Measurements from ENCODE around the gene ABCG1.

DNA sequence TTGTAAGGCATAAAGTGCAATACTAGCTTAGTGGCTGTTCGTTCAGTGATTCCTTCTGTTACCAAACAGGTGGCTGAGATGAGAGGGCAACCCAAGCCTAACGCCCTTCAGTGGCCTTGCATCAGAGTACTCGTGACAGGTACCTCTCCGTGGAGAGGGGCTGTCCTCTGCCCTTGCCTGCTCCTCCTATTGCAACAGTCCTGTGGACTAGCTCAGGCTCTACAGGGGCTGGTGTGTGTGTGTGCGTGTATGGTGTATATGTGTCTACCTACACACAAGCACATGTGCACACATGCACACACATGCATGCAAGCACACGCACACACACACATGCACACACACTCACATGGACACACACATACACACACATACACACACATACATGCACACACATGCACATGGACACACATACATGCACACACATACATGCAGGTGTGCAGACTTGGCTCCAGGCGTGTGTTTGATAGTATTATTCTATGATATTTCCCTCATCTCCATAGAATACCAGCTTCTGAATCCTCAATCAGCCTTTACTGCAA is 81.2 kb downstream of the ABCG1 start:
- TF ChIP-seq, protein P1, sequence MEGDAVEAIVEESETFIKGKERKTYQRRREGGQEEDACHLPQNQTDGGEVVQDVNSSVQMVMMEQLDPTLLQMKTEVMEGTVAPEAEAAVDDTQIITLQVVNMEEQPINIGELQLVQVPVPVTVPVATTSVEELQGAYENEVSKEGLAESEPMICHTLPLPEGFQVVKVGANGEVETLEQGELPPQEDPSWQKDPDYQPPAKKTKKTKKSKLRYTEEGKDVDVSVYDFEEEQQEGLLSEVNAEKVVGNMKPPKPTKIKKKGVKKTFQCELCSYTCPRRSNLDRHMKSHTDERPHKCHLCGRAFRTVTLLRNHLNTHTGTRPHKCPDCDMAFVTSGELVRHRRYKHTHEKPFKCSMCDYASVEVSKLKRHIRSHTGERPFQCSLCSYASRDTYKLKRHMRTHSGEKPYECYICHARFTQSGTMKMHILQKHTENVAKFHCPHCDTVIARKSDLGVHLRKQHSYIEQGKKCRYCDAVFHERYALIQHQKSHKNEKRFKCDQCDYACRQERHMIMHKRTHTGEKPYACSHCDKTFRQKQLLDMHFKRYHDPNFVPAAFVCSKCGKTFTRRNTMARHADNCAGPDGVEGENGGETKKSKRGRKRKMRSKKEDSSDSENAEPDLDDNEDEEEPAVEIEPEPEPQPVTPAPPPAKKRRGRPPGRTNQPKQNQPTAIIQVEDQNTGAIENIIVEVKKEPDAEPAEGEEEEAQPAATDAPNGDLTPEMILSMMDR (conservative IDR thresholded peaks at IDR 0.05 in 1 of 2, IDR thresholded peaks at IDR 0.05 in 1 of 2; ENCODE audit: low read depth in 1 of 2, low read length in 2 of 2): no peak
- TF ChIP-seq EZH2 (IDR thresholded peaks at IDR 0.05; ENCODE audit: low read length, missing control alignments): no peak
